SK-N-MC (cell line): Measurements from ENCODE around the gene UCP3.

Source experiments
- DNase-seq: peaks from one replicate; pipeline ENCODE4 v3.0.0-alpha.2; 2011; ENCODE audit warnings: low read depth, low spot score
- H3K27ac ChIP-seq: fragments of 200-600 bp; sonication (generic); 2 replicates; pipeline ENCODE4 v1.5.1; 2016; ENCODE audit warnings: mixed run types
- H3K36me3 ChIP-seq: fragments of 200-600 bp; sonication (generic); 2 replicates; pipeline ENCODE4 v1.6.1; 2017; ENCODE audit warnings: antibody characterized with exemption, low read length, mixed read lengths; ENCODE audit not compliant: insufficient read depth
- H3K4me3 ChIP-seq: fragments of 200-600 bp; sonication (generic); 2 replicates; pipeline ENCODE4 v1.5.1; 2016
- H3K9ac ChIP-seq: fragments of 200-600 bp; sonication (generic); 2 replicates; pipeline ENCODE4 v1.8.0; 2017; ENCODE audit warnings: mixed run types, mixed read lengths; ENCODE audit not compliant: insufficient read length
- H3K9me3 ChIP-seq: fragments of 200-600 bp; sonication (generic); 2 replicates; pipeline ENCODE4 v1.6.1; 2017; ENCODE audit warnings: low read depth, mild to moderate bottlenecking, antibody characterized with exemption, low read length, moderate library complexity, mixed read lengths
- EZH2 ChIP-seq: fragments of 200-600 bp; sonication (generic); IDR thresholded peaks from one replicate; pipeline ENCODE4 v1.6.1; 2017; ENCODE audit warnings: antibody characterized with exemption
- FOXP2 ChIP-seq: optimal IDR thresholded peaks from 2 replicates; pipeline ENCODE3; 2011; ENCODE audit warnings: mild to moderate bottlenecking, moderate library complexity; ENCODE audit not compliant: insufficient read depth; ENCODE audit errors: extremely low read length, control extremely low read depth
- POLR2AphosphoS5 ChIP-seq: IDR thresholded peaks from 2 replicates; pipeline ENCODE4 v1.6.1; 2012; ENCODE audit warnings: mild to moderate bottlenecking, low read depth, low read length, borderline replicate concordance

UCP3 gene

GRCh38 chr11:74013141-74013540, 4.3 kb upstream of the UCP3 start:
- H3K27ac ChIP-seq: no peak overlapping the region
- TF ChIP-seq FOXP2 (no peak), EZH2 (no peak), POLR2AphosphoS5 (no peak)
- no peaks in the 10 kb centered on the region; the same call in 1 of the 2 replicates for H3K36me3 ChIP-seq
- DNase-seq: no peak
- H3K4me3 ChIP-seq: no peak overlapping the region
- no peaks in the 10 kb centered on the region for H3K9me3 ChIP-seq
- H3K9ac ChIP-seq: no peak overlapping the region

- H3K9ac ChIP-seq: no peak overlapping the region
- no peaks in the 10 kb centered on the region for H3K9me3 ChIP-seq
Measured at GRCh38 chr11:74012074-74012809, 3.4 kb upstream of the UCP3 start.

GRCh38 chr11:74011360-74012073, 2.6 kb upstream of the UCP3 start:
- Histone ChIP-seq H3K9ac (no peak overlapping the region), H3K9me3 (no peaks in the 10 kb centered on the region), H3K4me3 (no peak overlapping the region), H3K36me3 (no peaks in the 10 kb centered on the region; the same call in 1 of the 2 replicates), H3K27ac (no peak overlapping the region; the same call in 1 of the 2 replicates)
- DNase-seq: no peak
- no peak for TF ChIP-seq POLR2AphosphoS5
- no peak for TF ChIP-seq EZH2
- TF ChIP-seq FOXP2: no peak

More at GRCh38 chr11:74012074-74012809, 3.4 kb upstream of the UCP3 start:
- Histone ChIP-seq H3K27ac (no peak overlapping the region), H3K36me3 (no peaks in the 10 kb centered on the region; the same call in 1 of the 2 replicates), H3K4me3 (no peak overlapping the region)
- DNase-seq: no peak
- TF ChIP-seq EZH2 (no peak), POLR2AphosphoS5 (no peak), FOXP2 (no peak)

GRCh38 chr11:74010306-74011300, 1.7 kb upstream of the UCP3 start:
- no peak for TF ChIP-seq FOXP2
- no peak for TF ChIP-seq POLR2AphosphoS5
- no peak for TF ChIP-seq EZH2
- Histone ChIP-seq H3K9ac (no peak overlapping the region), H3K27ac (no peak overlapping the region), H3K36me3 (no peaks in the 10 kb centered on the region; the same call in 1 of the 2 replicates), H3K4me3 (no peak overlapping the region), H3K9me3 (no peaks in the 10 kb centered on the region)
- DNase-seq: no peak

GRCh38 chr11:74009675-74010305, 905 bp upstream of the UCP3 start:
- no peak overlapping the region for H3K4me3 ChIP-seq
- DNase-seq: no peak
- no peak overlapping the region for H3K9ac ChIP-seq
- no peaks in the 10 kb centered on the region for H3K9me3 ChIP-seq
- no peak for TF ChIP-seq EZH2
- TF ChIP-seq POLR2AphosphoS5: no peak
- TF ChIP-seq FOXP2: no peak
- no peaks in the 10 kb centered on the region; the same call in 1 of the 2 replicates for H3K36me3 ChIP-seq
- H3K27ac ChIP-seq: no peak overlapping the region

- no peak overlapping the region for H3K4me3 ChIP-seq
- TF ChIP-seq FOXP2 (no peak), EZH2 (no peak), POLR2AphosphoS5 (no peak)
- no peaks in the 10 kb centered on the region; the same call in 1 of the 2 replicates for H3K36me3 ChIP-seq
- no peak overlapping the region for H3K27ac ChIP-seq
- no peaks in the 10 kb centered on the region for H3K9me3 ChIP-seq
- no peak overlapping the region for H3K9ac ChIP-seq
- DNase-seq: no peak
Measured at GRCh38 chr11:74009230-74009547, 304 bp upstream of the UCP3 start.

GRCh38 chr11:74007691-74008372, 1.1 kb downstream of the UCP3 start:
- H3K4me3 ChIP-seq: no peak overlapping the region
- H3K27ac ChIP-seq: no peak overlapping the region
- H3K9me3 ChIP-seq: no peaks in the 10 kb centered on the region
- no peak overlapping the region for H3K9ac ChIP-seq
- TF ChIP-seq EZH2 (no peak), FOXP2 (no peak), POLR2AphosphoS5 (no peak)
- H3K36me3 ChIP-seq: peaks cover 3% of the 10 kb centered on the region; the same call in 1 of the 2 replicates
- no peak for DNase-seq
